ENCODE data around the gene DDX20. TPM values are rescaled to one million over a fixed set of nuclear protein-coding genes. Genes with fewer than 3 reads are reported as not detected.
A peak's percentile ranks its signal among the peaks of the same experiment; 100 is the strongest.

DDX20 gene
- total RNA-seq, 1 donor from 2014 or later = 13.2 TPM

DNA sequence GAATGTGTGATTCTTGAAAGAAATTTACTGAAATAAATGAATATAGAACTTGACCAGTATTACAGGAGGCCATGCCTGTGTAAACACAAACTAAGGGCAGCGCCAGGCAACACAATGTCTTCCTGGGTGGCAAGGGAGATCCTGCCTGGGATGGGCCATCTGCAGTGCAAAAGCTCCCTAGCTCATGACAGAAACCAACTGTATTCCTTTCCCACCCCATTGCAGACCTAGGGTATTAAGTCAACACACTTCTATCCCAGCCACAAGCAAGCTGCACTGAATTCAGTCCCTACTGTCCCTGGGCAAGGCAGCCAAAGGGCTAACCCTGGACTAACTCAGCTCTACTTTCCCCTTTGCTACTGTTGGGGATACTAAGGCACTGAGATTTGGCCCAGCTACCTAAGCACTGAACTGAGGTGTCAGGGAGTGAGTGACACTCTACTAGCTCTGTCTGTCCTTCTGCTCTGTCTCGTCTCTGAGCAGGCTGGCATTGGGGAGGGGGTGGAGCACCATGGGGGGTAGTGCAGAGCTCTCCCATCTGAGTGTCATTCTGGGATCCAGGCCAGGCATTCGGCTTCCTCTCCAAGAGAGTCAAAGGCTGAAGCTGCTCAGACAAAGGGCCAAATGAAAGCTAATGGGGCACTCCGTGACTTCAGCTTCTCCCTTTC lies 19.0 kb upstream of the DDX20 start:
- Histone ChIP-seq H3K27me3 (ENCODE audit: control insufficient read depth, insufficient read depth, low read length) (no peaks in the 10 kb centered on the region), H3K4me3 (ENCODE audit: low read depth, low read length) (no peak overlapping the region), H3K36me3 (ENCODE audit: control insufficient read depth, insufficient read depth, low read length) (peaks cover 8% of the 10 kb centered on the region)
- no peak for TF ChIP-seq CTCF (IDR thresholded peaks at IDR 0.05; ENCODE audit: insufficient read depth, low read length, severe bottlenecking)
- no peak for DNase-seq (ENCODE audit: low read depth)
- no peak for FAIRE-seq

- FAIRE-seq = no peak
- Histone ChIP-seq H3K27me3 (ENCODE audit: control insufficient read depth, insufficient read depth, low read length) (no peaks in the 10 kb centered on the region), H3K4me3 (ENCODE audit: low read depth, low read length) (peak overlapping the region; percentile 70), H3K36me3 (ENCODE audit: control insufficient read depth, insufficient read depth, low read length) (peaks cover 8% of the 10 kb centered on the region)
- no peak for TF ChIP-seq CTCF (IDR thresholded peaks at IDR 0.05; ENCODE audit: insufficient read depth, low read length, severe bottlenecking)
- no peak for DNase-seq (ENCODE audit: low read depth)
Measured at GRCh38 chr1:111737216-111738132, 18.2 kb upstream of the DDX20 start.

- FAIRE-seq (no peak), DNase-seq (ENCODE audit: low read depth) (no peak)
- H3K36me3 ChIP-seq (ENCODE audit: control insufficient read depth, insufficient read depth, low read length) = peaks cover 8% of the 10 kb centered on the region
- H3K27me3 ChIP-seq (ENCODE audit: control insufficient read depth, insufficient read depth, low read length) = no peaks in the 10 kb centered on the region
- peak overlapping the region; percentile 70 for H3K4me3 ChIP-seq (ENCODE audit: low read depth, low read length)
- TF ChIP-seq CTCF (IDR thresholded peaks at IDR 0.05; ENCODE audit: insufficient read depth, low read length, severe bottlenecking) = no peak
Measured at GRCh38 chr1:111738133-111738435, 17.6 kb upstream of the DDX20 start.

- FAIRE-seq = no peak
- peak; percentile 81 for DNase-seq (ENCODE audit: low read depth)
- no peaks in the 10 kb centered on the region for H3K27me3 ChIP-seq (ENCODE audit: control insufficient read depth, insufficient read depth, low read length)
- H3K36me3 ChIP-seq (ENCODE audit: control insufficient read depth, insufficient read depth, low read length) = peaks cover 8% of the 10 kb centered on the region
- peak overlapping the region; percentile 70 for H3K4me3 ChIP-seq (ENCODE audit: low read depth, low read length)
- peak; percentile 4 for TF ChIP-seq CTCF (IDR thresholded peaks at IDR 0.05; ENCODE audit: insufficient read depth, low read length, severe bottlenecking)
Measured at GRCh38 chr1:111738436-111739193, 17.1 kb upstream of the DDX20 start.

- FAIRE-seq = no peak
- Histone ChIP-seq H3K36me3 (ENCODE audit: control insufficient read depth, insufficient read depth, low read length) (peaks cover 8% of the 10 kb centered on the region), H3K4me3 (ENCODE audit: low read depth, low read length) (peak within 1 kb of the TSS; percentile 70), H3K27me3 (ENCODE audit: control insufficient read depth, insufficient read depth, low read length) (no peaks in the 10 kb centered on the region)
- no peak for TF ChIP-seq CTCF (IDR thresholded peaks at IDR 0.05; ENCODE audit: insufficient read depth, low read length, severe bottlenecking)
- peak; percentile 83 for DNase-seq (ENCODE audit: low read depth)
Measured at GRCh38 chr1:111739194-111739924, 16.3 kb upstream of the DDX20 start, which contains the start of gene INKA2. Gene INKA2 (minus strand): TSS chr1:111739395. CDS start chr1:111739242, 153 bp downstream.

Measured in bronchial epithelial cell (primary cell).